Mucosa of gallbladder (tissue), 1 donor: ENCODE results near the gene IL15RA. TPM values are rescaled to one million over a fixed set of nuclear protein-coding genes. Genes with fewer than 3 reads are reported as not detected.

Experiments used
- DNase-seq: peaks from one replicate; pipeline ENCODE4 v3.0.0-alpha.2; 2020; ENCODE audit warnings: low spot score
- total RNA-seq: library from RNA; stranded (reverse); gene quantifications from one replicate; pipeline ENCODE4 v1.2.1, GENCODE V29; 2021
- donor health status: DM: no; HTN: no; CAD: no.

IL15RA gene, protein sequence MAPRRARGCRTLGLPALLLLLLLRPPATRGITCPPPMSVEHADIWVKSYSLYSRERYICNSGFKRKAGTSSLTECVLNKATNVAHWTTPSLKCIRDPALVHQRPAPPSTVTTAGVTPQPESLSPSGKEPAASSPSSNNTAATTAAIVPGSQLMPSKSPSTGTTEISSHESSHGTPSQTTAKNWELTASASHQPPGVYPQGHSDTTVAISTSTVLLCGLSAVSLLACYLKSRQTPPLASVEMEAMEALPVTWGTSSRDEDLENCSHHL
- total RNA-seq = 25.6 TPM

DNA sequence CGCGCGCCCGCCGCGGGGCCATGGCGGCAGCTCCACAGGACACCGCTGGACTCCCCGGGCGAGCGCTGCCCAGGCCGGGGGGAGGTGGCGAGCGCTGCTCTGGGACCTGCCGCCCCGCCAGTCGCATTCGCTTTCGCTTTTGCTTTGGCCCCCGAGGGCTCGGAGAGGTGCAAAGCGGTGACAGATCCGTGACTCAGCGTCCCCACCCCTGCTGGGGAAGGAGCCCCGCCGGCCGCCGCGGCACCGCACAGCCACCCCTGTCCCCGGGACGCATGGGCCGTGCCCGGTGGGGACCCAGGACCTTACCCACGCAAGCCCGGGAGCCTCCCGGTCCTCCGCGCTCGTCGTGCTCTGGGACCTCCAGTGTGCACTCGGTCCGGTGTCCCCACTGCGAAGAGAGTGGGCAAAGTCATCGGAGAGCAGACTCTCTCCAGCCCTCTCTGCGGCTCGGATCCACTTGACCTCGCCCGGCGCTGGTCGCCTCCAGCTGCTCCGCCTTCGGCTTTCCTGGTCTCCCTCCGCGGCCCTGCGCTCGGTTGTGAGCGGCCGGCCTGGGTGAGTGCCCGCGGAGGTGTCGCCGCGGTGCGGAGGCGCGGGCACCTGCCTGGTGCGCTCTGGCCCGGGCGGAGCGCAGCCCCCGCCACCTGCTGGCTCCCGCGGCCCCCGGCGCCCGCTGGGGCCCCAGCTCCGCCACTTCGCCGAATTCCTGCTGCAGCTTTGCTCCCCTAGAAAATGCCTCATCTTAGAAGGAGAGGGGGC is at the start of gene IL15RA:
IL15RA (minus strand) TSS at position 73 of the 759 bp plus-strand sequence; CDS start at position 22, 51 bp downstream.
- DNase-seq = peak; percentile 77

DNA sequence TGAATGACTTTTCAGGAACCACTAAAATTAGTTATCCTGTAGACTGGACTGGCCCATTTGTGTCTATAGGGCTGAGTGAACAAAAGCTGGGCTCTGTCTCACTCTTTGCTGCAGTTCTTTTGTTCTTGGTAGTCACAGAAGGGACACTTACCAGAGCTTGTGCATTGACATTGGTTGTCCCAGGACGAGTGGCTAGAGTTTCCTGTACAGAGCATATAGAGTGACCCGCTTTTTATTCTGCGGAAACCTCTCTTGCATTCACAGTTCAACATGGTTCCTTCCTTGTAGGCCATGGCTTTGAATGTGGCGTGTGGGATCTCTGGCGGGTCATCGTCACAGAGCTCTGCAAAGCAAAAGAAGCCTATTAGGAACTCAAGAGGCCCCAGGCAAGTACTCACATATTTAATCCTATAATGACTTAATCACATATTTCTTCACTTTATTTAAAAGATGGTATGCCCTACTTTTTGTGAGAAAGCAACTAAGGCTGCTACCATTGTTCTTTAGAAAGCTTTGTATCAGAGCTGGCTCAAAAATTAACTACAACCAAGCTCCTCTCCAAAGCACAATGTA is 48.4 kb upstream of the IL15RA start:
- DNase-seq = no peak

DNA sequence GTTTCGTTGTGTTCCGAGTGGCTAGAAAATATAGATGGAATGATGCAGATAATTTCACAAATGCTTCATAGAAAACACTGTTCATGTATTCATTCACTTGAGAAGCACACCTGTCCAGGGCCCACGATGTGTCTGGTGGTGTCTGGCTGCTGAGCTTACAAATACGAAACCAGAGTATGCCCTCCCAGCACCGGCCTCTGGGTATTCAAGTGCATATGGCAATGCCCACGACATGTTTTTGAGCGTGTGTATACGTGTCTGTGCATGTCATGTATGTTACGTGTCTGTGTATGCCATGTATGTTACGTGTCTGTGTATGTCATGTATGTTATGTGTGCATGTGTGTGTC is 47.0 kb upstream of the IL15RA start:
- peak; percentile 6 for DNase-seq

DNA sequence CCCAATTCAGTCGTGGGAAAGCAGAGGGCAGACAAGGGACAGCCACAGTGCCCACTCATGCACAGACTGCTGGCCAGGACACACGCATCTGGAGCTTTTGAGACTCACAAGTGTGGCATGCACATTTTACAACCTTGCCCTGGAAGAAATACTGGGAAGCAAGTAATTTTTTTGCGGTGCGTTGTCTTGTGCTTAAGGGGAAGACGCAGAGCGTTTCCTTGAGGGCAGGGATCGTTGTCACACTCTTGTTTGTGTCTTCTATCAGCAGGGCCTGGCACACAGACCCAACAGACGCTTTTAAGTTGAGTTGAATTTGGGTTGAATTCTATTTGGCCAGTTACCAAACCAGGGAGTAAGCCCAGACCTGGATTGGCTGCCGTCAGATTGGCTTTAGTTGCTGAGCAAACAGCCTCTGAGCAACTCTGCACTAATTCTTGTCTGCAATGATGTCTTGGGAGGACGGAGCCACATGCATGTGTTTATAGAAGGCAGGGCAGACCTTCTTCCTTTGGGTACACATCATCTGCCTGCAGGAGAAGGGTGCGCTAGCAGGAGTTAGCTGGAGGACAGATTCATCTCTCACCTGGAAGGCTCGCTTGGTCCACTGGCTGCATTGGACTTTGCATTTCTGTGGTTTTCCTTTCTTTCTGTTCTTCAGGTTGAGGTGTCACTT is 46.5 kb upstream of the IL15RA start:
- peak; percentile 9 for DNase-seq

DNA sequence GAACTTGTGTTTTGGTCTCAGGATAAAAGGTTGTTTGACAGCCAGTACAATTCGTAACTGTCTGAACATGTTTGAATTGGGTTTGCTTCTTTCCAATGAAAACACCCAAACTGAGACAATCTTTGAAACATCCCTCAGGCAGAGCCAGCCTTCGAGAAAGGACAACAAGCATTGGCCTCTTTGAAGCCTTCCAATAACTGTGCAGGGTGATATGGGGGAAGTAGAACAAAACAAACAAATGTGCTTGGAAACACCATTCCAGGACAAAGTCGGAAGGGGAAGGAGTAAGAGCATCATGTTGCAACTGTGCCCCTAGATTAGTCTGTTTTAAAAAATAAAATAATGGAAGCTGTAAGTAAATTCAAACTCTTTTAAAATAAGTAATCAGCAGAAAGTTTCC is 45.3 kb upstream of the IL15RA start:
- DNase-seq = peak; percentile 9

DNA sequence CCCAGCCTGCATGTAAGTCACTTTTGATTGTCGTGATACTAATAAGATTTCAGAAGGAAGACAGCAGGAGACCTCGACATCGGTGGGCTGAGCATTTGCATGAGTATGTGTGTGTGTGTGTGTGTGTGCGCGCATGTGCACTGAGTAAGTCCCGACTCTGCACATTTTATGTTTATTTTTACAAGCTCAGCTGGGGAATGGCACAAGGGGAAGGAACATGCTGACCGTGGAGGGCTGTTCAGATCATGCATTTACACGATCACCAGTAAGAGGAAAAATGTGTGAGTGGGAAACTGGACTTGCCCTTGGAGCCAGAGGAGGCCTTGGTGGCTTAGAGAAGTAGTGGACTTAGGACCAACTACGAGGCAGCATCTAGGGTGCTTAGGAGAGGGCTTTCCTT is 43.5 kb upstream of the IL15RA start:
- peak; percentile 34 for DNase-seq

DNA sequence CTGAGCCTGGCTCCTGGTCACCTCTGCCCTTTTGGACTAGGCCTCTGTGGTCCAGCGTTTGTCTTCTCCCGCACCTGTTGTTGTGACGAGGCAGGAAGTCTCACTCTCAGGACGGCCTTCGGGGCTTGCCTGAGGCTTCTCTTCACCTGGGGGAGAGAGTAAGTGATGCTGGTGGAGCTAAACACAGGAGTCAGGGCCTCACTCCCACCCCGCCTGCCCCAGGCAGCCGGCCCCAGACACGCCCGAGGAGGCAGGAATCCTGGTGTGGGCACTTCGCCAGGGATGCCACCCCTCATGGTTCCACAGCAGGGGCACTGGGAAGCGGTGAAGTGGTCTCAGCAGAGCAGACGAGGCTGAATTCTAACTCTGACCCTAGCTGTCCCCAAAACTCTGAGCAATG is 42.5 kb upstream of the IL15RA start:
- no peak for DNase-seq

DNA sequence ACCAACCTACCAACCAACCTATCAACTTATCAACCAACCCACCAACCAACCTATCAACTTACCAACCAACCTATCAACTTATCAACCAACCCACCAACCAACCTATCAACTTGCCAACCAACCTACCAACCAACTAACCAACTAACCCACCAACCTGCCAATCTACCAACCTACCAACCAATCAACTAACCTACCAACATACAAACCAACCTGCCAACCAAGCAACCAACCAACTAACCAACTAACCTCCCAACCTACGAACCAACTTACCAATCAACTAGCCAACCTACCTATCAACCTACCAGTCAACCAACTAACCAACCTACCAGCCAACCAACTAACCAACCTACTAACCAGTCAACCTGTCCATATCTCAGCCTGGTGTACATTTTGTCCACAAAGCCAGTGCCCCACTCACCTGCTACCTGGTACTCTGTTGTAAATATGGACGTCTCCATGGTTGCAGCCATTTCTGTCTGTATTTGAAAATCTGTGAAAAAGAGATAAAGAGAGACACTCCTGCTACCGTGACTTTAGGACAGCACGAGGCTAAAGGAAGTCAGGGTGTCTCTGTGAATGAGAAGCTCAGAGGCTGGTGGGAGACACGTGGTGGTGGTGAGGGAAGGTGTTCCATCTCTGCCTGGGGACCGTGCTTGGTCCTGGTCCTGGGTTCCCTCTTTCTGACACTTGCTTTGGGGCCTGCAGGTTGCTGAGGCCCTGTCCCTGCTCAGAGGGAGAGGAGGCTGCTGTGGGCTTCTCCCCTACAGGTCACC is 41.9 kb upstream of the IL15RA start:
- DNase-seq = no peak

DNA sequence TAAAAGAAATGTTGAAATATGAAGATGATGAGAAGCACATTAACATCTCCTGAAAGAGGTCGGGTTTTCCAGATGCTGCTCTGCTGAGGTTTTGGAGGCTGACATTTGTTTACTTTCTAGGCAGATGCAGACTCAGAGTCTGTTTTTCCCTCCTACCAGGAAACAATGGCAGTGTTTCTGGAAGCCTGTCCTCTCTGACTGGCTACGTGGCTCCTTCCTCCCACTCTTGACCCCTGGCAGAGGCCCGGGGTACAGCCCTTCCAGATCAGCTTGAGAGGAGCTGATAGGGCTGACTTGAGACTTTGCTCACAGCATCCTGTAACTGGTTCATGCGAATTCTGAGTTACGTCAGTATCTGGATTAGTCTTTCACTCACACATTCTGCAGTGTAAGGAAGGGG is 41.1 kb upstream of the IL15RA start:
- DNase-seq = peak; percentile 60

DNA sequence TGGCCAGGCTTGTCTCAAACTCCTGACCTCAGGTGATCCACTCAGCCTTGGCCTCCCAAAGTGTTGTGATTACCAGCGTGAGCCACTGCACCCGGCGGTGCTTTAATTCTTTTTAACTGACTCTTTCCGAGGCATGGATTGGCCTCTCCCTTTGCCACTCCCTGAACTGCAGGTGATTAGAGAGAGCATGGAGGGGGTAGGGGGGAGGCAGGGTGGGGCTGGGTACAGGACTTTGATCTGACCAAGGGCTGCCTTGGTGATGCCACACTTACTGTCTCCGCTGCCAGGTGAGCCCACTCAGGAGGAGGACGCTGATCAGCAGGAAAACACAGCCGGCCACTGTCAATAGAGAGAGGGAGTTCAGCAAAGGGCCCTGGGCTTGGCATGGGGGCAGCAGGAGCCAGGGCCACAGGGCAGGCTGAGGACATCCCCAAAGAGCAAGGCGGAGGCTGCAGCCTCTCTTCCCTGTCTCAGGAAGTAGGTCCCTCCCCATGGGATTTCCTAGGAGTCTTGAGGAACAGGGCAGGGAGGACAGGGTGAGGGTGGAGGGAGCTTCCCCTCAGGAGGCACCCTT is 40.5 kb upstream of the IL15RA start:
- DNase-seq = no peak

DNA sequence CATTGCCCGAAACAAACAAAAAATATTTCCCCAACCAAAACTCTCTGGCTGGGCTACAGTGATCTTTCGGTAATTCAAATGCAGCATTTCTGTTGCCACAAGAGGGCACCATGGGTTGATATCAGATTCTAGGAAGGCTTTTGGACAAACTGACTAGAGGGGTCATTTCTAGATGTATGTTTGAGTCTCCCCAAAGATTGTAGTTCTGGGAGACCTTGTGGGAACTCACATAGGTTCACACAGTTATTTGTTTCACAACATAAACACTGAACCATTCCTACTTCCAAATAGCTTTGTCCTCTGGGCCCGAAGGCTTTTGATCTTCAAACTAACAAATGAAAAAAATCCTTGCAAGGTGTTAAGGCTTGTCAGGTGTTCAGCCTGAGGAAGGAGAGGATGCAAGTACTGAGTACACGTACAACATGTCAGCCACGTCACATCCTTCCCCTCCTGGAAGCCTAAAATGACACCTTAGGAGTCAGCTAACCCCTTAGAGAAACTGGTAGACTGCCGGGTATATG is 37.0 kb upstream of the IL15RA start:
- peak; percentile 74 for DNase-seq

DNA sequence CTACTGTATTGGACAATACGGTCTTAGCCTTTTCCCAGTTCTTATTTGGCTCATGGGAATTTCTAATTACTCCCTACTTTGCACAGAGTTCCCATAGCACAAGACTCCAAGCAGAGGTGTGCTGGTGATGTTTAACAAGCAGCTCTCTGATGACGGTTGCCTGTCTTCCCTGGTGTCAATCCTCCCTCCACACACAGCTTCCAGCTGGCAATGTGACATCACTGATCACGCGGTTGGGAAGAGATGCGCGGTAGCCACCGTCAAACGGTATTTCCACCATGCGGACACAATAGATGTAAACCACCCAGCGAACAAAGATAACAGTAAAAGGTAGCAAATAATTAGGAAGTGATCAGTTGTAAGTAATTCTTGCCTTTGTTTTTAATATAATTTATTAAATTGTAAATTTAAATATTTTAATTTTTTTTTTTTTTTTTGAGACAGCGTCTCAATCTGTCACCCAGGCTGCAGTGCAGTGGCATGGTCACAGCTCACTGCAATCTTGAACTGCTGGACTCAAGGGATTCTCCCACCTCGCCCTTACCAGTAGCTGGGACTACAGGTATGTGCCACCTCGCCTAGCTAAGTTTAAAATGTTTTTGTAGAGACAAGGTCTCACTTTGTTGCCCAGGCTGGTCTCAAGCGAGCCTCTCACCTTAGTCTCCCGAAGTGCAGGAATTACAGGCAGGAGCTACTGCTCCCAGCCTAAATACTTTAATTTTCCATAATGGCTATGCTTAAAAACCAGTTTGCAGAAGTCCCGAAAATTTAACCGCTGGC is 36.3 kb upstream of the IL15RA start:
- DNase-seq = no peak

DNA sequence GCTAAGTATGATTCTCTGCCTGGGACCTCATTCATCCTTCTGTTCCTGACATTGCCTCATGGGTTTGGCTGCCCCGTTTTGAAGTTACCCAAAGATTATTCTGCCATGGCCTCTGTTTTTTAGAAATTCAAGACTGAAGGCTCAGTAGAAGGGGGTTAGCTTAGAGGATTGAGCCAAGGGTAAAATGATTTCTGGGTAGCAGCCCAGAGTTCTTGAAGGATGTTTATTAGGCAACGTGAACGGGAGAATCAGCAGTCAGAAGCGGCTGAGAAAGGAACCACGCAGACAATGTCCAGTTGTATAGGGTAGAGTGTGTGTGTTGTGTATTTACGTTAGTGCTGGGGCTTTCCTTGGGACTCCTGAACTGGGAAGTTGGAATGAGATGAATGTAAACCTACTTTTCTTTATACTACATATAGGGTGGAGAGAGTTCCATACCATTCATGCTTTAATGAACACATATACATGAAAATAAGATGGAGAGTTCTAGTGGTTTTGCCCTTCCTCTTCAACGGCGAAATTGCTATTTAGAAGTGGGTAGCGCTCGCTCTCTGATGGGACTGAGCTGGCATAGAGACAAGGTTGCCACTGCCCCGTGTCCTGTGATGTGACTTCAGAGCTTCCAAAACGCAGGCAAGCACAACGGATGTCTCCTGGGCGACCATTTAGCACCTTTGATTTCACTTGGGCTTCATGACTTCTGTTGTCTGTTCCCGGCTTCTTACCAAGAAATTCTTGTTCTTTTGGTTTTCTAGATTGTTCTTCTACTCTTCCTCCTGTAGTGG is 35.0 kb upstream of the IL15RA start:
- DNase-seq = no peak

DNA sequence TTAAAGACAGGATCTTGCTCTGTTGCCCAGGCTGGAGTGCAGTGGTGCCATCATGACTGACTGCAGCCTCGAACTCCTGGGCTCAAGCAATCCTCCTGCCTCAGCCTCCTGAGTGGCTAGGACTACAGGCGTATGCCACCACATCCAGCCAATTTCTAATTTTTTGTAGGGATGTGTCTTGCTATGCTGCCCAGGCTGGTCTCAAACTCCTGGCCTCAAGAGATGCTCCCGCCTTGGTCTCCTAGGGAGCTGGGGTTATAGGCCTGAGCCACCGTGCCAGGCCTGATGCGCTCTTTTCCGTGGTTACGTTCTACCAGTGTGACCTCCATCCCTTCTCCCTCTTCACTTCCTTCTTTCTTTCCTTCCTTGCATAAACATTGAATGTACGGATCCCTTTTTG is 34.2 kb upstream of the IL15RA start:
- DNase-seq = no peak

DNA sequence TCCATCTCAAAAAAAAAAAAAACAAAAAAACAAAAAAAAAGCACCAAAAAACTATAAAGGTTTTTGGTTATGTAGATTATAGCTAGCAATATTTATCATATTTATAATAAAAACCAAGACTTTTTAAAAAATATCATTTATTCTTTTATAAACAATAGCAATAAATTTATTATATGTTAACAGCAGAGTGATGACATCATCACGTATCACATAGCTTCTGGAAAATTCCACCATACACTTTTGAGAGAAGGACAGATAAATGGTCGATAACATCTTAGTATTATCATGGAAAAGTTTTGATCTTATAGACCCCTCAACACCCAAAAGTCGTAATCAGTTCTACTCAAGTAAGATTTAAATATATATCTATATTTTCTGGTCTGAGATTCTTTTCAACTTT is 33.2 kb upstream of the IL15RA start:
- no peak for DNase-seq

DNA sequence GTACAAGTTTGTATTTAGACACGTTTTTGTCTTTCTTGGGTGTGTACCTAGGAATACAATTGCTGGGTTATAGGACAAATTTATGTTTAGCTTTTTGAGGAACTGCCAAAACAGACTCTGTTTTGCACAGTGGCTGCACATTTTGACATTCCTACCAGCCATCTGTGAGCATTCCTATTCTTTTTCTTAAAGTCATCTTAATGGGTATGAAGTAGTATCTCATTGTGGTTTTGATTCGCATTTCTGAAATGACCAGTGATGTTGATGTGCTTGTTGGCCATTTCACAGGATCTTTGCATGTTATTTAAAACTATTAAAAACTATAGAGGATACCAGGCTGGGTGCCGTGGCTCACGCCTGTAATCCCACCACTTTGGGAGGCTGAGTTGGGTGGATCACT is 32.6 kb upstream of the IL15RA start:
- no peak for DNase-seq

DNA sequence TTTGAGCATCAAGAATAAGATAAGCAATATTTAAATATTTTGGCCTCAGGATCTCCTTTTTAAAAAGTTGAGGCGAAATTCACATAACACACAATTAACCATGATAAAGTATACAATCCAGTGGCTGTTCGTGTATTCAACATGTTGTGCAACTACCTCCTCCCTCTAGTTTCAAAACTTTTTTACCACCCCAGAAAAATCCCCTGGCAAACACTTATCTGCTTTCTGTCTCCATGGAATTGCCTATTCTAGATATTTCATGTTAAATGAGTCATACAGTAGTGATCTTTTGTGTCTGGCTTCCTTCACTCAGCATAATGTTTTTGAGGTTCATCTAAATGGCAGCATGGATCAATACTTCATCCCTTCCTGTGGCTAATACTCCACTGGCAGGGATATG is 31.8 kb upstream of the IL15RA start:
- DNase-seq = no peak

DNA sequence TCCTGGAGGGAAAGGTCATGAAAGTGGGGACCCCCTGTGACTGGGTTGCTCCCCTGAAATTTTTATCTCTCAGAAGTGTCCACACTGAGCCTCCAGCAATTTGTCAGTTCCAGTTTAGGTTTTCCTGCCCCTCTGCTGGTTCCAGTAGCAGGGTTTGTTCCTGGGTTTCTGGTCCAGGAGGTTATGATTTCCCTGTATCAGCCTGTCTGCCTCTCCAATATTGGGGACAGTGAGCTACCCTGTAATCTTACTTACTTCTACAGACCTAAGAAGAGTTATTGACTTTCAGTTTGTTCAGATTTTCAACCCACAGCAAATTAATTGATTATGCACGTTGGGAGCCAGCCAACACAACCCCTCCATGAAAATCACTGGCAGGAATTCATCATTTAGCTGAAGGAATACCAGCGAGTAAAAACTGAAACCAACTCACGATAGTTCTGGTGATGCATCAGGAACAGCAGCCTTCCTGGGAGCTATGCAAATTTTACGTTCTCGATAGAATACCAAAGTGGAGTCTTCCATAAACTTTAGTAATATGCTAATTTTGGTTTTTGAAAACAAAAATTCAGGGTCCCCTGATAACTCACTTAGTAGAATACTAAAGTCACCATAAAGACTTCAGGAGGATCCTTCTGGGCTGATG is 31.3 kb upstream of the IL15RA start:
- no peak for DNase-seq

DNA sequence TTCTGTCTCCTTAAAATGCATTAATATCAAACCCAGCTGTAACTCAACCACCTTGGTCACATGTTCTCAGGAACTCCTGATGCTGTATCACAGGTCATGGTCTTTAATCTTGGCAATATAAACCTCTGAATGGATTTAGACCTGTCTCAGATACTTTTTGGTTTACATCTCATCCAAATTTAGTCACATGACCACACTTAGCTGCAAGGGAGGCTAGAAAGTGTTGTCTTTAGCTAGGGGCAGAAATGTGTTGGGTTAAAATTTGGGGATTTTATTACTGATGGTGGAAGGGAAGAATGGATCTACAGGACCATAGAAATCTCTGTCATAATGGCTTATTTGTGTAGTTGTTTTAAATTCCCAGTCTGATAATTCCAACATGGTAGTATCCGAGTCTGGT is 29.6 kb upstream of the IL15RA start:
- DNase-seq = no peak
